HepG2 (cell line): Measurements from ENCODE around the gene FCGBP. TPM values are rescaled to one million over a fixed set of nuclear protein-coding genes. Genes with fewer than 3 reads are reported as not detected.

ENCODE experiments used
- ARNT ChIP-seq: fragments of 450-650 bp; IDR thresholded peaks from 2 replicates; pipeline ENCODE4 v1.6.1; 2017
- ARNTL ChIP-seq: sonication (generic); formaldehyde crosslinking; IDR thresholded peaks from 2 replicates; pipeline ENCODE4 v1.4.0; 2020; ENCODE audit warnings: mild to moderate bottlenecking, missing genetic modification reagents
- BRCA1 ChIP-seq: sonication (generic); formaldehyde crosslinking; IDR thresholded peaks from 2 replicates; pipeline ENCODE4 v1.4.0; 2020; ENCODE audit warnings: missing genetic modification reagents
- CHD4 ChIP-seq: fragments of 200-600 bp; sonication (generic); IDR thresholded peaks from 2 replicates; pipeline ENCODE4 v1.7.0; 2017; ENCODE audit warnings: mild to moderate bottlenecking, low read length, borderline replicate concordance
- HIVEP1 ChIP-seq: sonication (generic); formaldehyde crosslinking; IDR thresholded peaks from 2 replicates; pipeline ENCODE4 v1.4.0; 2020; ENCODE audit warnings: mild to moderate bottlenecking, missing genetic modification reagents
- ISX ChIP-seq: sonication (generic); formaldehyde crosslinking; conservative IDR thresholded peaks from 2 replicates; pipeline ENCODE4 v1.5.0; 2020; ENCODE audit warnings: missing genetic modification reagents
- MTA3 ChIP-seq: sonication (generic); formaldehyde crosslinking; IDR thresholded peaks from 2 replicates; pipeline ENCODE4 v1.4.0; 2020; ENCODE audit warnings: missing genetic modification reagents
- MTF2 ChIP-seq: sonication (generic); formaldehyde crosslinking; IDR thresholded peaks from 2 replicates; pipeline ENCODE4 v1.5.0; 2020; ENCODE audit warnings: missing genetic modification reagents, borderline replicate concordance
- NFRKB ChIP-seq: fragments of 450-650 bp; IDR thresholded peaks from 2 replicates; pipeline ENCODE4 v1.6.1; 2017
- RAD51 ChIP-seq: fragments of 450-650 bp; IDR thresholded peaks from 2 replicates; pipeline ENCODE4 v1.6.1; 2016; ENCODE audit warnings: borderline replicate concordance
- RARA ChIP-seq: IDR thresholded peaks from 2 replicates; pipeline ENCODE4 v1.6.1; 2016; ENCODE audit warnings: missing genetic modification reagents, missing compliant biosample characterization
- RBFOX2 ChIP-seq: fragments of 200-400 bp; formaldehyde crosslinking; IDR thresholded peaks from 2 replicates; pipeline ENCODE4 v1.6.1; 2017; ENCODE audit warnings: low read depth, mild to moderate bottlenecking, low read length
- RFXAP ChIP-seq: sonication (generic); formaldehyde crosslinking; IDR thresholded peaks from 2 replicates; pipeline ENCODE4 v1.4.0; 2020; ENCODE audit warnings: missing genetic modification reagents, borderline replicate concordance
- TP53 ChIP-seq: sonication (generic); formaldehyde crosslinking; conservative IDR thresholded peaks from 2 replicates; pipeline ENCODE4 v1.4.0; 2020; ENCODE audit warnings: missing genetic modification reagents
- ZMYM4 ChIP-seq: sonication (generic); formaldehyde crosslinking; IDR thresholded peaks from 2 replicates; pipeline ENCODE4 v1.8.1; 2023; ENCODE audit warnings: mild to moderate bottlenecking, missing genetic modification reagents
- ZNF230 ChIP-seq: sonication (generic); formaldehyde crosslinking; IDR thresholded peaks from 2 replicates; pipeline ENCODE4 v1.4.0; 2020; ENCODE audit warnings: mild to moderate bottlenecking, missing genetic modification reagents
- ZNF326 ChIP-seq: sonication (generic); formaldehyde crosslinking; IDR thresholded peaks from 2 replicates; pipeline ENCODE4 v1.4.0; 2020; ENCODE audit warnings: missing genetic modification reagents, borderline replicate concordance
- ZNF432 ChIP-seq: sonication (generic); formaldehyde crosslinking; IDR thresholded peaks from 2 replicates; pipeline ENCODE4 v1.5.0; 2020; ENCODE audit warnings: missing genetic modification reagents, mild to moderate bottlenecking, borderline replicate concordance
- ZNF567 ChIP-seq: sonication (generic); formaldehyde crosslinking; IDR thresholded peaks from 2 replicates; pipeline ENCODE4 v1.8.1; 2023; ENCODE audit warnings: mild to moderate bottlenecking, missing genetic modification reagents, borderline replicate concordance
- ZNF709 ChIP-seq: sonication (generic); formaldehyde crosslinking; IDR thresholded peaks from 2 replicates; pipeline ENCODE4 v1.5.0; 2020; ENCODE audit warnings: mild to moderate bottlenecking, missing genetic modification reagents
- ZNF841 ChIP-seq: sonication (generic); formaldehyde crosslinking; IDR thresholded peaks from 2 replicates; pipeline ENCODE4 v1.8.1; 2023; ENCODE audit warnings: missing genetic modification reagents, borderline replicate concordance
- polyA plus RNA-seq, 8 experiments: library from polyadenylated mRNA; depleted of rRNA in 3 of 8; stranded (reverse) in 7 of 8; unstranded in 1 of 8; fragments of >200 nt; fragmentation: Illumina TruSeq in 4 of 8; extraction: Trizol in 4 of 8; gene quantifications; 2 replicates each; pipeline versions ENCODE4 v1.2.1 to v1.2.3, GENCODE V29; 2011 to 2016; ENCODE audit warnings: low read depth in 4 of 8, missing spikeins in 1 of 8, mixed read lengths in 1 of 8; ENCODE audit not compliant: insufficient read depth in 1 of 8
- total RNA-seq, 5 experiments: library from RNA; depleted of rRNA; stranded (reverse); fragments of >200 nt; fragmentation: Illumina TruSeq; extraction: Trizol; gene quantifications; 2 replicates each; pipeline ENCODE4 v1.2.3, GENCODE V29; 2016; ENCODE audit warnings: low read depth in 1 of 5
- TF ChIP-seq, protein P1 (sequence below): sonication (generic); formaldehyde crosslinking; IDR thresholded peaks from 2 replicates; pipeline ENCODE4 v1.4.0; 2020; ENCODE audit warnings: missing genetic modification reagents
- TF ChIP-seq, protein P2 (sequence below): sonication (generic); formaldehyde crosslinking; IDR thresholded peaks from 2 replicates; pipeline ENCODE4 v1.5.0; 2020; ENCODE audit warnings: missing genetic modification reagents, mild to moderate bottlenecking, borderline replicate concordance
- TF ChIP-seq, protein P3 (sequence below): sonication (generic); formaldehyde crosslinking; IDR thresholded peaks from 2 replicates; pipeline ENCODE4 v1.4.0; 2020; ENCODE audit warnings: mild to moderate bottlenecking, missing genetic modification reagents
- TF ChIP-seq, protein P4 (sequence below): conservative IDR thresholded peaks from 2 replicates; pipeline ENCODE4 v1.6.1; 2018; ENCODE audit warnings: missing genetic modification reagents

Gene FCGBP
- total and polyA plus RNA-seq, 2 of the 13 experiments (the other 11 are each of a cell fraction or from before 2014, with no cell fraction given), result 1.3 to 7.0 TPM

DNA sequence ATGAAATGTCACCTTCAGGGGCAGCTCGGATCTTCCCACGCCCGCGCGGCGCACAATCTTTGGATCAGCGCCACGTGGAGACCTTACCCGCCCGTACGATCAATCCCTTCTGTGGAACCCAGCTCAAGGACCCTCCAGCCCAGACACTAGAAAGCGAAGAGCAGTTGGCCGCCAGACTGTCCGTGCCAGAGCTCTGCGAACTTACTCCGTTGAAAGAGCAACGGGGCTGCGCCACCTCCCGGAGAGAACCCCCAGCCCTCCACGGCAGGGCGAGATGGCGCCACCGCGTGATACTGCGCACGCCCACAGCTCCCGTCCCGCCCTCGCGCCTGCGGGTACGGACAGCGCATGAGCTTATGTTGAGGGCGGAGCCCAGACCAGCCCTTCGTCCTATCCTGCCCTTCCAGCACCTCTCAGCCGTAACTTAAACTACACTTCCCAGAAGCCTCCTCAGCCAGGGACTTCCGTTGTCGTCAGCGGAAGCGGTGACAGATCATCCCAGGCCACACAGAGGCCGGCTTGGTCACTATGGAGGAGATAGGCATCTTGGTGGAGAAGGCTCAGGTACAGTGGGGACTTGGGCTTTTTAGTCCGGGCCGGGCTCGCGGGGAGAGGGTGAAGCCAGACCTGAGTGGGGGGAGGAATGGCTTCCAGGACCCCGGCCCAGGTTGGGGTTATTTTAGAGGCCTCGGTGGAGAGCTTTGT, 36.4 kb upstream of the FCGBP start, which contains the start of gene PSMC4 (continued):
- 0 out of 2 replicates have a peak, but pooled peaks have one; percentile 43 for TF ChIP-seq ZNF230
- TF ChIP-seq ZNF709, result no peak; the same call in 1 of the 2 replicates
- no peak for TF ChIP-seq MTF2
- TF ChIP-seq ZNF841 (CRISPR knock-in tag), result no peak
- TF ChIP-seq, protein P1, sequence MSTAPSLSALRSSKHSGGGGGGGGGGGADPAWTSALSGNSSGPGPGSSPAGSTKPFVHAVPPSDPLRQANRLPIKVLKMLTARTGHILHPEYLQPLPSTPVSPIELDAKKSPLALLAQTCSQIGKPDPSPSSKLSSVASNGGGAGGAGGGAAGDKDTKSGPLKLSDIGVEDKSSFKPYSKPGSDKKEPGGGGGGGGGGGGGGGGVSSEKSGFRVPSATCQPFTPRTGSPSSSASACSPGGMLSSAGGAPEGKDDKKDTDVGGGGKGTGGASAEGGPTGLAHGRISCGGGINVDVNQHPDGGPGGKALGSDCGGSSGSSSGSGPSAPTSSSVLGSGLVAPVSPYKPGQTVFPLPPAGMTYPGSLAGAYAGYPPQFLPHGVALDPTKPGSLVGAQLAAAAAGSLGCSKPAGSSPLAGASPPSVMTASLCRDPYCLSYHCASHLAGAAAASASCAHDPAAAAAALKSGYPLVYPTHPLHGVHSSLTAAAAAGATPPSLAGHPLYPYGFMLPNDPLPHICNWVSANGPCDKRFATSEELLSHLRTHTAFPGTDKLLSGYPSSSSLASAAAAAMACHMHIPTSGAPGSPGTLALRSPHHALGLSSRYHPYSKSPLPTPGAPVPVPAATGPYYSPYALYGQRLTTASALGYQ, result peak; percentile 56; the same call in 1 of the 2 replicates
- peak; percentile 49 for TF ChIP-seq RARA
- TF ChIP-seq TP53 (CRISPR knock-in tag), result no peak
- TF ChIP-seq, protein P2, sequence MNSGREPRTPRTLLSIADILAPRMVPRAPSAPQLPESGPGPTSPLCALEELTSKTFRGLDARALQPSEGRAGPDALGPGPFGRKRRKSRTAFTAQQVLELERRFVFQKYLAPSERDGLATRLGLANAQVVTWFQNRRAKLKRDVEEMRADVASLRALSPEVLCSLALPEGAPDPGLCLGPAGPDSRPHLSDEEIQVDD, result 0 out of 2 replicates have a peak, but pooled peaks have one; percentile 18
- no peak for TF ChIP-seq NFRKB
- TF ChIP-seq, protein P3, sequence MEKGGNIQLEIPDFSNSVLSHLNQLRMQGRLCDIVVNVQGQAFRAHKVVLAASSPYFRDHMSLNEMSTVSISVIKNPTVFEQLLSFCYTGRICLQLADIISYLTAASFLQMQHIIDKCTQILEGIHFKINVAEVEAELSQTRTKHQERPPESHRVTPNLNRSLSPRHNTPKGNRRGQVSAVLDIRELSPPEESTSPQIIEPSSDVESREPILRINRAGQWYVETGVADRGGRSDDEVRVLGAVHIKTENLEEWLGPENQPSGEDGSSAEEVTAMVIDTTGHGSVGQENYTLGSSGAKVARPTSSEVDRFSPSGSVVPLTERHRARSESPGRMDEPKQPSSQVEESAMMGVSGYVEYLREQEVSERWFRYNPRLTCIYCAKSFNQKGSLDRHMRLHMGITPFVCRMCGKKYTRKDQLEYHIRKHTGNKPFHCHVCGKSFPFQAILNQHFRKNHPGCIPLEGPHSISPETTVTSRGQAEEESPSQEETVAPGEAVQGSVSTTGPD (CRISPR knock-in tag), result no peak
- no peak for TF ChIP-seq CHD4
- TF ChIP-seq MTA3 (CRISPR knock-in tag), result no peak
- peak; percentile 97 for TF ChIP-seq ZNF567 (CRISPR knock-in tag)
- no peak for TF ChIP-seq ARNTL
- peak; percentile 79 for TF ChIP-seq ZMYM4 (CRISPR knock-in tag)
- TF ChIP-seq RAD51, result no peak
- TF ChIP-seq RBFOX2, result peak; percentile 85
- peak; percentile 81 for TF ChIP-seq RFXAP (CRISPR knock-in tag)
- TF ChIP-seq ARNT, result no peak
- no peak for TF ChIP-seq ZNF432 (CRISPR knock-in tag)
- TF ChIP-seq HIVEP1 (CRISPR knock-in tag), result peak; percentile 65
- TF ChIP-seq ISX (CRISPR knock-in tag), result no peak
- TF ChIP-seq, protein P4, sequence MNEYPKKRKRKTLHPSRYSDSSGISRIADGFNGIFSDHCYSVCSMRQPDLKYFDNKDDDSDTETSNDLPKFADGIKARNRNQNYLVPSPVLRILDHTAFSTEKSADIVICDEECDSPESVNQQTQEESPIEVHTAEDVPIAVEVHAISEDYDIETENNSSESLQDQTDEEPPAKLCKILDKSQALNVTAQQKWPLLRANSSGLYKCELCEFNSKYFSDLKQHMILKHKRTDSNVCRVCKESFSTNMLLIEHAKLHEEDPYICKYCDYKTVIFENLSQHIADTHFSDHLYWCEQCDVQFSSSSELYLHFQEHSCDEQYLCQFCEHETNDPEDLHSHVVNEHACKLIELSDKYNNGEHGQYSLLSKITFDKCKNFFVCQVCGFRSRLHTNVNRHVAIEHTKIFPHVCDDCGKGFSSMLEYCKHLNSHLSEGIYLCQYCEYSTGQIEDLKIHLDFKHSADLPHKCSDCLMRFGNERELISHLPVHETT (CRISPR knock-in tag), result 0 out of 2 replicates have a peak, but pooled peaks have one; percentile 69
- TF ChIP-seq BRCA1, result no peak; the same call in 1 of the 2 replicates
- TF ChIP-seq ZNF326 (CRISPR knock-in tag), result no peak
